ENCODE results near the gene TTK.

DNA sequence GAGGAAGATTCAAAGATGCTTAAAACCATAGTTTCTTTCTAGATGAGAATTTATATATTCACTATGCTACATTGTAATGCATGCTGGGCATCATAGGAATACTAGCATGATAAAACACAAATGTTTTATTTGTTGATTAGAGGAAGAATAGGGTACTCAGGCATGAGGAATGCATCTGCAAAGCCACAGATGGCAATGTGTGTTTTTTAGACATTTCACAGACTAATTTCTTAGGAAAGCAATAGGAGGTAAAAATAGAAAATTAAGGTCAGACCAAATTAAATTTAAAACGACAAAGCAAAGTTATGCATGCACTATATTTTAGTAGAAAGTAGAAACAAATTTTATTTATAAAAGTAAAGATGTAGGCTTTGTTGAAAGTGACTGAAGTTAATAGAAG lies 2.1 kb downstream of the TTK start:
- TF ChIP-seq, protein P1, sequence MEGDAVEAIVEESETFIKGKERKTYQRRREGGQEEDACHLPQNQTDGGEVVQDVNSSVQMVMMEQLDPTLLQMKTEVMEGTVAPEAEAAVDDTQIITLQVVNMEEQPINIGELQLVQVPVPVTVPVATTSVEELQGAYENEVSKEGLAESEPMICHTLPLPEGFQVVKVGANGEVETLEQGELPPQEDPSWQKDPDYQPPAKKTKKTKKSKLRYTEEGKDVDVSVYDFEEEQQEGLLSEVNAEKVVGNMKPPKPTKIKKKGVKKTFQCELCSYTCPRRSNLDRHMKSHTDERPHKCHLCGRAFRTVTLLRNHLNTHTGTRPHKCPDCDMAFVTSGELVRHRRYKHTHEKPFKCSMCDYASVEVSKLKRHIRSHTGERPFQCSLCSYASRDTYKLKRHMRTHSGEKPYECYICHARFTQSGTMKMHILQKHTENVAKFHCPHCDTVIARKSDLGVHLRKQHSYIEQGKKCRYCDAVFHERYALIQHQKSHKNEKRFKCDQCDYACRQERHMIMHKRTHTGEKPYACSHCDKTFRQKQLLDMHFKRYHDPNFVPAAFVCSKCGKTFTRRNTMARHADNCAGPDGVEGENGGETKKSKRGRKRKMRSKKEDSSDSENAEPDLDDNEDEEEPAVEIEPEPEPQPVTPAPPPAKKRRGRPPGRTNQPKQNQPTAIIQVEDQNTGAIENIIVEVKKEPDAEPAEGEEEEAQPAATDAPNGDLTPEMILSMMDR (conservative IDR thresholded peaks at IDR 0.05; ENCODE audit: low read depth in 2 of 2), result no peak
- TF ChIP-seq, protein P2, sequence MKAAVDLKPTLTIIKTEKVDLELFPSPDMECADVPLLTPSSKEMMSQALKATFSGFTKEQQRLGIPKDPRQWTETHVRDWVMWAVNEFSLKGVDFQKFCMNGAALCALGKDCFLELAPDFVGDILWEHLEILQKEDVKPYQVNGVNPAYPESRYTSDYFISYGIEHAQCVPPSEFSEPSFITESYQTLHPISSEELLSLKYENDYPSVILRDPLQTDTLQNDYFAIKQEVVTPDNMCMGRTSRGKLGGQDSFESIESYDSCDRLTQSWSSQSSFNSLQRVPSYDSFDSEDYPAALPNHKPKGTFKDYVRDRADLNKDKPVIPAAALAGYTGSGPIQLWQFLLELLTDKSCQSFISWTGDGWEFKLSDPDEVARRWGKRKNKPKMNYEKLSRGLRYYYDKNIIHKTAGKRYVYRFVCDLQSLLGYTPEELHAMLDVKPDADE (IDR thresholded peaks at IDR 0.05), result no peak
- TF ChIP-seq, protein P3, sequence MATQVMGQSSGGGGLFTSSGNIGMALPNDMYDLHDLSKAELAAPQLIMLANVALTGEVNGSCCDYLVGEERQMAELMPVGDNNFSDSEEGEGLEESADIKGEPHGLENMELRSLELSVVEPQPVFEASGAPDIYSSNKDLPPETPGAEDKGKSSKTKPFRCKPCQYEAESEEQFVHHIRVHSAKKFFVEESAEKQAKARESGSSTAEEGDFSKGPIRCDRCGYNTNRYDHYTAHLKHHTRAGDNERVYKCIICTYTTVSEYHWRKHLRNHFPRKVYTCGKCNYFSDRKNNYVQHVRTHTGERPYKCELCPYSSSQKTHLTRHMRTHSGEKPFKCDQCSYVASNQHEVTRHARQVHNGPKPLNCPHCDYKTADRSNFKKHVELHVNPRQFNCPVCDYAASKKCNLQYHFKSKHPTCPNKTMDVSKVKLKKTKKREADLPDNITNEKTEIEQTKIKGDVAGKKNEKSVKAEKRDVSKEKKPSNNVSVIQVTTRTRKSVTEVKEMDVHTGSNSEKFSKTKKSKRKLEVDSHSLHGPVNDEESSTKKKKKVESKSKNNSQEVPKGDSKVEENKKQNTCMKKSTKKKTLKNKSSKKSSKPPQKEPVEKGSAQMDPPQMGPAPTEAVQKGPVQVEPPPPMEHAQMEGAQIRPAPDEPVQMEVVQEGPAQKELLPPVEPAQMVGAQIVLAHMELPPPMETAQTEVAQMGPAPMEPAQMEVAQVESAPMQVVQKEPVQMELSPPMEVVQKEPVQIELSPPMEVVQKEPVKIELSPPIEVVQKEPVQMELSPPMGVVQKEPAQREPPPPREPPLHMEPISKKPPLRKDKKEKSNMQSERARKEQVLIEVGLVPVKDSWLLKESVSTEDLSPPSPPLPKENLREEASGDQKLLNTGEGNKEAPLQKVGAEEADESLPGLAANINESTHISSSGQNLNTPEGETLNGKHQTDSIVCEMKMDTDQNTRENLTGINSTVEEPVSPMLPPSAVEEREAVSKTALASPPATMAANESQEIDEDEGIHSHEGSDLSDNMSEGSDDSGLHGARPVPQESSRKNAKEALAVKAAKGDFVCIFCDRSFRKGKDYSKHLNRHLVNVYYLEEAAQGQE (IDR thresholded peaks at IDR 0.05; ENCODE audit: unreplicated experiment), result no peak
- no peak for TF ChIP-seq POLR2AphosphoS5 (IDR thresholded peaks at IDR 0.05; ENCODE audit: low read depth)
